PC-3 (cell line): ENCODE results near the gene SRSF1. TPM values are rescaled to one million over a fixed set of nuclear protein-coding genes. Genes with fewer than 3 reads are reported as not detected.

Experiments
- ATAC-seq: fragments of 200-7000 bp; cut with Tn5 transposase; 2 replicates; pipeline ENCODE4 v1.9.1; 2020; ENCODE audit warnings: mild to moderate bottlenecking, moderate library complexity
- BruUV-seq: library from RNA; stranded (reverse); fragments of 400-500 nt; replicated peaks from 2 replicates; lab custom pipeline; 2021; lab: Mats Ljungman, UMichigan
- CTCF ChIA-PET: fragments of 300-600 bp; sonication (Branson Sonifier 250); formaldehyde crosslinking; loops from one replicate; lab custom pipeline; 2022; ENCODE audit warnings: antibody characterized with exemption; lab: Charles Lee
- POLR2A ChIA-PET: fragments of 300-600 bp; sonication (Branson Sonifier 250); formaldehyde crosslinking; loops from one replicate; lab custom pipeline; 2022; ENCODE audit warnings: antibody characterized with exemption; ENCODE audit not compliant: unreplicated experiment; lab: Charles Lee
- DNase-seq: peaks from one replicate; pipeline ENCODE4 v3.0.0-alpha.2; 2015
- H2AFZ ChIP-seq: fragments of 300-600 bp; sonication (generic); 2 replicates; pipeline ENCODE4 v1.6.0; 2016; ENCODE audit warnings: antibody characterized with exemption, low read length
- H3F3A ChIP-seq: fragments of 300-600 bp; sonication (generic); one replicate; pipeline ENCODE4 v1.6.0; 2017; ENCODE audit warnings: antibody characterized with exemption, low read length, control low read depth, mild to moderate bottlenecking; ENCODE audit not compliant: unreplicated experiment
- H3K27ac ChIP-seq: fragments of 300-600 bp; sonication (generic); 2 replicates; pipeline ENCODE4 v1.5.1; 2016; ENCODE audit warnings: mild to moderate bottlenecking, low read length
- H3K27me3 ChIP-seq: fragments of 300-600 bp; sonication (generic); 2 replicates; pipeline ENCODE4 v1.6.1; 2016; ENCODE audit warnings: low read length, mixed read lengths
- H3K36me3 ChIP-seq: fragments of 300-600 bp; sonication (generic); 2 replicates; pipeline ENCODE4 v1.6.1; 2016; ENCODE audit warnings: low read depth, mixed run types, low read length, mixed read lengths
- H3K4me1 ChIP-seq: fragments of 300-600 bp; sonication (generic); 2 replicates; pipeline ENCODE4 v1.5.1; 2016; ENCODE audit warnings: low read length; ENCODE audit not compliant: insufficient read depth
- H3K4me2 ChIP-seq: fragments of 300-600 bp; sonication (generic); 2 replicates; pipeline ENCODE4 v1.6.0; 2016; ENCODE audit warnings: low read length
- H3K4me3 ChIP-seq: fragments of 300-600 bp; sonication (generic); 2 replicates; pipeline ENCODE4 v1.5.1; 2016; ENCODE audit warnings: mild to moderate bottlenecking, low read length, mixed read lengths
- H3K79me2 ChIP-seq: fragments of 300-600 bp; sonication (generic); 2 replicates; pipeline ENCODE4 v1.6.1; 2017; ENCODE audit warnings: low read length, mixed read lengths
- H3K9ac ChIP-seq: fragments of 300-600 bp; sonication (generic); 2 replicates; pipeline ENCODE4 v1.6.0; 2016; ENCODE audit warnings: mild to moderate bottlenecking, low read length
- H3K9me2 ChIP-seq: fragments of 300-600 bp; sonication (generic); replicated peaks from 2 replicates; pipeline ENCODE4 v1.6.1; 2016; ENCODE audit warnings: mixed run types, low read length, mixed read lengths
- H3K9me3 ChIP-seq: fragments of 300-600 bp; sonication (generic); 2 replicates; pipeline ENCODE4 v1.6.1; 2016; ENCODE audit warnings: low read length, mixed read lengths
- H4K20me1 ChIP-seq: fragments of 300-600 bp; sonication (generic); 2 replicates; pipeline ENCODE4 v1.6.1; 2016; ENCODE audit warnings: low read length, mixed read lengths
- EZH2 ChIP-seq: fragments of 300-600 bp; sonication (generic); IDR thresholded peaks from one replicate; pipeline ENCODE4 v1.6.1; 2017; ENCODE audit warnings: antibody characterized with exemption, mild to moderate bottlenecking, low read length; ENCODE audit not compliant: unreplicated experiment
- EZH2phosphoT487 ChIP-seq: fragments of 300-600 bp; sonication (generic); IDR thresholded peaks from 2 replicates; pipeline ENCODE4 v1.6.1; 2018; ENCODE audit warnings: mild to moderate bottlenecking, antibody characterized with exemption, low read length, borderline replicate concordance
- intact Hi-C: fragments of 100-400 bp; cut with micrococcal nuclease; formaldehyde crosslinking; loops from 2 replicates; pipeline ENCODE4 v1.9.0; 2023
- total RNA-seq: library from RNA; depleted of rRNA; stranded (reverse); fragments of >200 nt; gene quantifications from 2 replicates; pipeline ENCODE4 v1.2.3, GENCODE V29; 2014
- TF ChIP-seq, protein P1 (sequence below): fragments of 300-600 bp; sonication (generic); conservative IDR thresholded peaks from 2 replicates; pipeline ENCODE4 v1.5.1; 2017; ENCODE audit warnings: antibody characterized with exemption, low read depth, mild to moderate bottlenecking, low read length

SRSF1 gene
- total RNA-seq, 1 experiment from 2014 or later, result 325 TPM

DNA sequence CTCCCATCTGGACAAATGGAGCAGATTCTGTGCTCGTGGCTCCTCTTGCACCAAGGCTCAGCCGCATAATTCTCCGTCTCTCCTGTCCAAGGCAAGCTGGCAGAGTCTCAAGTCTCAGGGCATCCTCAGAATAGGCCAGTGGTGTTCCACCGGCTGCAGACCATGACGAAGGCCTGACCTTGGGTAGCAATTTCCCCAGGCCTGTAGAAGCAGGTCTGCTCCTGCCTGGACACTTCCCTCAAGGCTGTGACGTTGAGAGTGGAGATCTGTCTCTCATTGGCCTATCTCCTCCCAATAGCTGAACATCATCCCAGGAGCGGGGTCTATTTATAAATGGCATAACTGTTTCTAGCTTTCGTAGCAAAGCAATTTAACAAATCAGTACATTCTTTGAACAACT, 33.3 kb upstream of the SRSF1 start:
- ATAC-seq, result no peak; the same call in 1 of the 2 replicates
- BruUV-seq, result no TSS peak

DNA sequence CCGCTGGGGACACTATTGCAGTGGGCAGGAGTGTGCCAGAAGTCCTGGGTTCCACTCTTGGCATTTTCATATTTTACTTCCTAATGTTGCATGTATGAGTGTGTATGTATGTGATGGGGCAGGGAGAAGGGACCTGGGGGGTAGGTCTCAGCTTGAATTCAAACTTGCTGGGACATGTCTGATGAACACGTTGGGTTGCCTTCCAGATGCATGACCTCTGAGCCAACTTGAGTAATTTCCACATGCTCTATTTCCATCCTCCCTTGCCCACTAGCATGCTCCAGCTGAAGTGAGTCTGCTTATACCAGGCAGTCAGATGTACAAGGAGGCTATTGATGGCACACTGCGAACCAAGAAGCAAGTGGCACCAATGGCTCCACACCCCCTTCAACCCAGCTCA, 32.9 kb upstream of the SRSF1 start:
- no TSS peak for BruUV-seq

More for the DNA sequence above, 33.3 kb upstream of the SRSF1 start:
- H2AFZ ChIP-seq, result no peak overlapping the region
- H3K9me3 ChIP-seq, result no peaks in the 10 kb centered on the region
- H3K79me2 ChIP-seq, result no peaks in the 10 kb centered on the region
- no peaks in the 10 kb centered on the region for H4K20me1 ChIP-seq
- ChIA-PET CTCF (no interaction called here), POLR2A (no interaction called here)
- H3K4me2 ChIP-seq, result no peak overlapping the region
- H3F3A ChIP-seq, result no peaks in the 10 kb centered on the region
- no peak overlapping the region for H3K4me3 ChIP-seq
- no peak overlapping the region for H3K27ac ChIP-seq
- intact Hi-C loops, result no loop called here
- H3K9me2 ChIP-seq, result no peaks in the 10 kb centered on the region
- DNase-seq, result no peak
- no peak overlapping the region for H3K9ac ChIP-seq
- TF ChIP-seq EZH2phosphoT487 (no peak), EZH2 (no peak)
- TF ChIP-seq, protein P1, sequence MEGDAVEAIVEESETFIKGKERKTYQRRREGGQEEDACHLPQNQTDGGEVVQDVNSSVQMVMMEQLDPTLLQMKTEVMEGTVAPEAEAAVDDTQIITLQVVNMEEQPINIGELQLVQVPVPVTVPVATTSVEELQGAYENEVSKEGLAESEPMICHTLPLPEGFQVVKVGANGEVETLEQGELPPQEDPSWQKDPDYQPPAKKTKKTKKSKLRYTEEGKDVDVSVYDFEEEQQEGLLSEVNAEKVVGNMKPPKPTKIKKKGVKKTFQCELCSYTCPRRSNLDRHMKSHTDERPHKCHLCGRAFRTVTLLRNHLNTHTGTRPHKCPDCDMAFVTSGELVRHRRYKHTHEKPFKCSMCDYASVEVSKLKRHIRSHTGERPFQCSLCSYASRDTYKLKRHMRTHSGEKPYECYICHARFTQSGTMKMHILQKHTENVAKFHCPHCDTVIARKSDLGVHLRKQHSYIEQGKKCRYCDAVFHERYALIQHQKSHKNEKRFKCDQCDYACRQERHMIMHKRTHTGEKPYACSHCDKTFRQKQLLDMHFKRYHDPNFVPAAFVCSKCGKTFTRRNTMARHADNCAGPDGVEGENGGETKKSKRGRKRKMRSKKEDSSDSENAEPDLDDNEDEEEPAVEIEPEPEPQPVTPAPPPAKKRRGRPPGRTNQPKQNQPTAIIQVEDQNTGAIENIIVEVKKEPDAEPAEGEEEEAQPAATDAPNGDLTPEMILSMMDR, result no peak
- H3K36me3 ChIP-seq, result no peaks in the 10 kb centered on the region
- H3K27me3 ChIP-seq, result peaks cover 24% of the 10 kb centered on the region
- no peaks in the 10 kb centered on the region for H3K4me1 ChIP-seq

DNA sequence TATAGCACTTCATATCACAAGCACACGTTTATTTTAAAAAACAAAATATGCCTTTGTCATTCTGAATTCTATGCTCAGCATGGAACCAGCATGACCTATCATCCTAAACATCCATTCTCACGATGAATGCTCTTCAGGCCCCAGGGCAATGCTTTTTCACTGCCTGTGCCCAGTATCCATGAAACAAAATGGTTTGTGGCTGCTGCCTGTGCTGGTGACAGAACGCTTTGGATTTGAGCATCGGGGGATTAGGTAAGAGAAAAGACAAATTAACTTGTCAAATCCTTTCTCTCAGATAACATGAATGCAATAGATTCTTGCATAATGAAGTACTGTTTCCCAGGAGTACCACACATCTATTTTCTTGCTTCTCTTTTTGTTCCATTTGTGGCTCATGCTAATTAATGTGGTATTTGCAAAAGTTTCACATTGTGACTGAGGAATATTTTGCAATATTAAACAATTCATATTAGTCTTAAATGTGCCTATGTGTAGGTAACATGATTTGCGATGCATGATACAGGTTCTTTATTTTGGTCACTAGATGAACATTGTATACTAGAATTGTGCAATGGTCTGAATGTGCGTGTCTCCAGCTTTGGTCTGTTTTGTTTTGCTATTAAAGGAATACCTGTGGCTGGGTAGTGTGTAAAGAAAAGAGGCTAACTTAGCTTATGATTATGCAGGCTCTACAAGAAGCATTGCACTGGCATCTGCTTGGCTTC, 25.8 kb upstream of the SRSF1 start:
- ATAC-seq, result no peak
- BruUV-seq, result no TSS peak

More for the DNA sequence above, 32.9 kb upstream of the SRSF1 start:
- no peak overlapping the region for H3K4me3 ChIP-seq
- no peak overlapping the region for H3K9ac ChIP-seq
- H4K20me1 ChIP-seq, result no peaks in the 10 kb centered on the region
- no peak for TF ChIP-seq EZH2
- TF ChIP-seq, protein P1, result no peak
- H3F3A ChIP-seq, result no peaks in the 10 kb centered on the region
- CTCF ChIA-PET, result no interaction called here
- H3K79me2 ChIP-seq, result no peaks in the 10 kb centered on the region
- no peak overlapping the region for H2AFZ ChIP-seq
- POLR2A ChIA-PET, result no interaction called here
- no peak for ATAC-seq
- H3K36me3 ChIP-seq, result no peaks in the 10 kb centered on the region
- H3K27ac ChIP-seq, result no peak overlapping the region
- H3K27me3 ChIP-seq, result peaks cover 24% of the 10 kb centered on the region
- no peaks in the 10 kb centered on the region for H3K9me3 ChIP-seq
- no peaks in the 10 kb centered on the region for H3K9me2 ChIP-seq
- H3K4me2 ChIP-seq, result no peak overlapping the region
- no peaks in the 10 kb centered on the region for H3K4me1 ChIP-seq
- intact Hi-C loops, result no loop called here
- no peak for DNase-seq

More for the DNA sequence above, 25.8 kb upstream of the SRSF1 start:
- no peaks in the 10 kb centered on the region for H3K36me3 ChIP-seq
- no peaks in the 10 kb centered on the region for H3K9me3 ChIP-seq
- no peaks in the 10 kb centered on the region for H3K79me2 ChIP-seq
- no peak overlapping the region for H3K27ac ChIP-seq
- H4K20me1 ChIP-seq, result no peaks in the 10 kb centered on the region
- H3K4me3 ChIP-seq, result no peak overlapping the region
- no peak overlapping the region for H3K4me2 ChIP-seq
- intact Hi-C loops, result no loop called here
- no peak overlapping the region for H2AFZ ChIP-seq
- no peaks in the 10 kb centered on the region for H3K4me1 ChIP-seq
- ChIA-PET CTCF (no interaction called here), POLR2A (no interaction called here)
- H3K9me2 ChIP-seq, result no peaks in the 10 kb centered on the region
- TF ChIP-seq EZH2, result no peak
- TF ChIP-seq EZH2phosphoT487, result no peak
- TF ChIP-seq, protein P1, result no peak
- H3K27me3 ChIP-seq, result 0 out of 2 replicates have a peak, but pooled peaks cover 5% of the 10 kb centered on the region
- no peaks in the 10 kb centered on the region for H3F3A ChIP-seq
- no peak overlapping the region for H3K9ac ChIP-seq
- no peak for DNase-seq
